GM13977 (cell line): Measurements from ENCODE around the gene CTIF.

Experiments
- DNase-seq: peaks from one replicate; pipeline ENCODE4 v3.0.0; 2012; ENCODE audit warnings: low spot score
- CTCF ChIP-seq: IDR thresholded peaks from 2 replicates; pipeline ENCODE4 v1.5.1; 2012; ENCODE audit warnings: mild to moderate bottlenecking, control low read depth; ENCODE audit not compliant: insufficient read depth; ENCODE audit errors: extremely low read depth, missing control alignments
- in situ Hi-C: fragments of 300-500 bp; cut with MboI; formaldehyde crosslinking; loops from one replicate; pipeline ENCODE4 v1.12.0; 2022; ENCODE audit warnings: low sequenced_read_pairs, low pct_unique_long_range_greater_than_20kb, mixed read lengths, inconsistent platforms; ENCODE audit not compliant: unreplicated experiment

CTIF gene

GRCh38 chr18:48621240-48621639 is 82.4 kb downstream of the CTIF start:
- no peak for TF ChIP-seq CTCF
- in situ Hi-C loops = no loop called here
- no peak for DNase-seq

- DNase-seq = no peak
- no peak for TF ChIP-seq CTCF
- in situ Hi-C loops = no loop called here
Measured at GRCh38 chr18:48621815-48622555, 83.2 kb downstream of the CTIF start.

- TF ChIP-seq CTCF = no peak
- no peak for DNase-seq
- in situ Hi-C loops = no loop called here
Measured at GRCh38 chr18:48622911-48623431, 84.1 kb downstream of the CTIF start.

- no peak for TF ChIP-seq CTCF
- in situ Hi-C loops = no loop called here
- DNase-seq = no peak
Measured at GRCh38 chr18:48623468-48624235, 84.8 kb downstream of the CTIF start.

- in situ Hi-C loops = no loop called here
- no peak for DNase-seq
- TF ChIP-seq CTCF = no peak
Measured at GRCh38 chr18:48624856-48625255, 86.0 kb downstream of the CTIF start.

GRCh38 chr18:48627216-48627615 is 88.4 kb downstream of the CTIF start:
- in situ Hi-C loops = no loop called here
- no peak for DNase-seq
- TF ChIP-seq CTCF = no peak
